Head of caudate nucleus (tissue), 42 donors: Measurements from ENCODE around the gene DCP1B.
A peak's percentile ranks its signal among the peaks of the same experiment; 100 is the strongest.
"Not testable (repeated sequence)": the region's sequence is repeated elsewhere in the genome, so short reads cannot be mapped to it uniquely, and the experiment has no call there.

ENCODE experiments used
- DNase-seq, 42 donors: peaks; one replicate each; pipeline versions ENCODE4 v3.0.0 to v3.0.0-alpha.2; 2020 to 2021; ENCODE audit warnings: mixed read lengths in 7 of 42
- intact Hi-C: fragments of 100-400 bp; cut with DNase I; formaldehyde crosslinking; loops from one replicate; pipeline ENCODE4 v1.15.0; 2022

Gene DCP1B

DNA sequence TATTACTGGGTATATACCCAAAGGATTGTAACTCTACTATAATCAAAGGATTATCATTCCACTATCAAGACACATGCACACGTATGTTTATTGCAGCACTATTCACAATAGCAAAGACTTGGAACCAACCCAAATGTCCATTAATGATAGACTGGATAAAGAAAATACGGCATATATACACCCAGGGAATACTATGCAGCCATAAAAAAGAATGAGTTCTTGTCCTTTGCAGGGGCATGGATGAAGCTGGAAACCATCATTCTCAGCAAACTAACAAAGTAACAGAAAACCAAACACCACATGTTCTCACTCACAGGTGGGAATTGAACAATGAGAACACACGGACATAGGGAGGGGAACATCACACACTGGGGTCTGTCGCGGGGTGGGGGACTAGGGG lies 58.8 kb downstream of the DCP1B start:
- not testable (repeated sequence) for DNase-seq
- intact Hi-C loops = loop anchor here (10.0 kb wide), 1 partner anchor 89 kb away; no protein-coding TSS in a partner anchor

DNA sequence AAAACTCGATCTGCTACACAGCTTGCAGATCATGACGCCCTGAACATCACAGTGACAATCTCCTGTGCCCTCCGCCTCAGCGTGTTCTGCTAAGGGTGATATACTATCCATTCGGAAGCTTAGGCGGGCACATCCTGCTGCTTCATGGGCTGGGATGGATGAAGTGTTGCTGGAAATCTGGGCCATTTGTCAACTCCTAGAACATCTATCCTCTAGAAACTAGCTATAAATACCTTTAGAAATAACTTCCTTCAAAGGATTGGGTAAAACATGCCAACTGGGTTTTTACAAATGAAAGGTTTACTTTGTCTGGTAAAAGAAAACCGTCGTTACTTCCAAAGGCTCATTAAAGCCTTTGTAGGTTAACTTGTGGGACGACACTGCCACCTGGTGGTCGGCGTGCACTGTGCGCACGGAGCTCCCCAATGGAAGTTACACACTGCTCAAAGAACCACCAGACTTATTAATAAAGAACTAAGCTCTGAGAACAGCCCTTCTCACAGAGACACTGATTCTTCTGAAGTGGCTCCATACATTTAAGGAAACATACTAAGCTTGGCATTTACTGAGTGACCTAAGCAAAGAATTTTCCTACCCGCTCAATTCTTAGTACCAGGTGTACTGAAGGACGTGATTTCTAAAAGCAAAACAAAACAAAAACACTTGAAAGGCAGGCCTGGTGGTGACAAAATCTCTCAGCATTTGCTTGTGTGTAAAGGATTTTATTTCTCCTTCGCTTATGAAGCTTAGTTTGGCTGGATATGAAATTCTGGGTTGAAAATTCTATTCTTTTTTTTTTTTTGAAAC lies 64.3 kb downstream of the DCP1B start:
- intact Hi-C loops = loop anchor here (5.0 to 10.0 kb wide), 3 partner anchors 62 to 283 kb away; partner anchors contain the start of gene DCP1B
- DNase-seq = peak; percentile 59 to 97 (median 92)

DNA sequence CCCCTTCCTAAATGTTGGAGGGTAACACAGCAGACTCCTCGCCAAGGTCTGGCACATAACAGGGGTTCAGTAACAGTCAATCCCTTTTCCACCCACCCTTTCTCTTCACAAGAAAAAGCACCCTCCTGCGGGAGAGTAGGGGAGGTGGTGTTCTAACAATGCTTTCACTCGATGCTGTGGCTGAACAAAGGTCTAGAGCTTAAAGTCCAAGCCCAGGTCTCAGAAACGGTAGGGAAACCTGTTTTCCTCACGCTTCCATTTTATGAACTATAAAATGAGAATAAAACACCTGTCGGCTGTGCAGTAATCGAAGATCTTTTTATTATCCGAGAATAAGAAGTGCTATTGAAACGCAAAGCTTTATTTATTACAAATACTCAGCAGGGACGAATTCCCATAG lies 64.9 kb downstream of the DCP1B start:
- peak in 2 of 42 donors; percentile 9 to 38 for DNase-seq
- intact Hi-C loops = loop anchor here (5.0 kb wide), 2 partner anchors 63 to 282 kb away; partner anchors contain the start of gene DCP1B

DNA sequence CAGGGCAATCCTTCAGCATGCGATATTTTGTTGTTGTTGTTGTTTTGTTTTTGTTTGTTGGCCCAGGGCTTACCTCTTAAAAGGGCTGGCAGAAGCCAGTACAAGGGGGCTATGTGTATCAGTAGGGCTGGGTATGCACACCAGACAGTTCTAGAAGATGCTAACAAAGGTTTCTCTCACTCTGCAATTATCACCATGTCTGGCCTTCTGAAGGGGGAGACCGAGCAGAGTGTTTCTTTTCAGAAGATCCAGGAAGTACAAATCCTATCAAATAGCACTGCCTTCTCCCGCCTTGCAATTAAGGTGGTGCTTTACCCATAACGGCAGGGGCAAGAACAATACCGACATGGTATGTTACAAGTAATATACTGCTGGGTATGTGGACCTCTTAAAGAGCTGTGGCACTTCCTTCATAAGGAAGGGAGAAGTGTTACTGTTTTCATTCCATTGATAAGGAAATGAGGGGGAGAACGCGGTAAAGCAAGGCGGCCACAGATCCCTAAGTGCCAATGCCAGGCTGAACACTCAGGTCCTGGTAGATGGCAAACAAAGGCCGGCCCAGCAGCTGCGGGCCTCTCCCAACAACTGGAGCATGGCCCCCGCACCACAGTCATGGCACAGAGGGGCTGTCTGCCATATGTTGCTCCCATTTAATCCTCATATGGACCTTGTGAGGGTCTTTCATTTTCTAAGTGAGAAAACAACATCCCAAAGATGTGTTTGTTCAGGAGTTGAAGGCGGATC lies 66.6 kb downstream of the DCP1B start:
- intact Hi-C loops = loop anchor here (5.0 kb wide), 2 partner anchors 65 to 280 kb away; partner anchors contain the start of gene DCP1B
- DNase-seq = peak in 2 of 42 donors; percentile 25 to 29

DNA sequence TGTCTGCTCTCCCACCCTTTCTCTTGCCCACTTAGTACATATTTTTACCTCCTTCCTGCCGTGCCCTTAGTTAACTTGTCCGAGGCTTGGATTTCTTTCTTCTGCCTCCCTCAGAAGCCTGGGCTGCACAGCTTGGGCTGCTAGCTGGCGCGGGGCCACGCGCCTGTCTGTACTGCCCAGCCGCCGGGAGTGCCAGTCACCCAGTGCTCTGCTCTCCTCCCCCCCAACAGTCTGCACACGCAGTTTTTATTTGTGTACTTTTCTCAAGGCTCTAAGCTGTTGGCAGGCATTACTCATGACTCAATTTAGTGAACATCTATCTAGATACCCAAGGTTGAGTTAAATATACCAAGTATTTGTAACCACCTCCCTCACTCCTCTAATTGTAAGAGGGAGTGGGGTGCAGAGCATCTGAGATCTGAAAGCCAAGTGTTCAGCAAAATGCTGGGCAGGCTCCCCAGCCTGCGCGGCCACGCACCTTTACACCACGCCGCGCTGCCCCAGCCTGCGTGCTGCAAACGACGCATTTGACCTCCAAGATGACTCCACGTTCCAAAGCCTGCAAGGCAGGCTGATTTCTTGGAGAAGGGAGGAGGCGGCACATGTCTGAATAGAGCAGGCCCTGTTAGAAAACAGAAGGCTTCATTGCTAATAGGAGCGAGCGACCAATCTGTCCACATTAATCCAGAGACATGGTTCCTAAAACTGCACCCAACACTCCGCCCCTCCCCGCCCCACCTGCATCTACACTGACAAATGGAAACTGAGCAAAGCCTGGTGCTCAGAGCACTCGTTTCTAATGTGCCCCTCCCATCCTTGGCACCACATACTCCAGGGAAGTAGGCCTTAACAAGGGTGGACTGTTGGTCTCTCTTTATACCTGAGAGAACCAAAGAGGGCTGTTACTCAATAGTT lies 67.6 kb downstream of the DCP1B start:
- peak; percentile 78 to 95 (median 89) for DNase-seq
- intact Hi-C loops = loop anchor here (1.0 to 5.0 kb wide), 3 partner anchors 66 to 279 kb away; partner anchors contain the start of gene DCP1B

DNA sequence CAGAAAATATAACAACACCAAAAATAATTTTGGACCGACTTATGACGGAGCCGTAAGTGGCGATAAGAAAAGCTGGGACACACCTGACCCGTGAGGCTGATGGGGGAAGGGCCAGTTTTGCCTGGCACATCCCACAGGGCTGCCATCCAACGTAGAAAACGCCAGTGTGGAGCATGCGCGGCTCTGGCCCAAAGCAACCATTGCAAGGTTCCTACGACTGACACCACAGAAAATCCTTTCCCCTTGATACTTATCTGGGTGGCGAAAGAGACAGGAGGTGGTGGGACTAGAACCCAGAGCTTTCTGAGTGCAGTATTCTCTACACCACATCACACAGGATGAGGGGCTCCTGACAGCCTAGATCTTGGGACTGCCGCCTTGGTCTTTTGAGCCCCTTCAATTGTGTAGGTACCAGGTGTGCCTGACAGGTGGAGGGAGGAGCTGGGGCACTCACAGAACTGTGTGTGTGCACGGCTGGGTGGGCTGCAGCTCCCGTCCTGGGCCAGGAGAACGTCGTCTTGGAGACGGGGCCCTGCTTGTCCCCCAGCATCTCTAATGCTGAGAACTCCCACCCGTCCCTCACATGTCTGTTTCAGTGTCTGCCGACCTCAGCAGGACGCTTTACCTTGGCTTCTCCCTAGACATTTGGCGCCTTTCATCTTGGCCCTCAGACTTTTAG lies 68.4 kb downstream of the DCP1B start:
- peak in 37 of 42 donors; percentile 38 to 91 (median 66) for DNase-seq
- intact Hi-C loops = loop anchor here (1.0 to 5.0 kb wide), 3 partner anchors 66 to 279 kb away; partner anchors contain the start of gene DCP1B

DNA sequence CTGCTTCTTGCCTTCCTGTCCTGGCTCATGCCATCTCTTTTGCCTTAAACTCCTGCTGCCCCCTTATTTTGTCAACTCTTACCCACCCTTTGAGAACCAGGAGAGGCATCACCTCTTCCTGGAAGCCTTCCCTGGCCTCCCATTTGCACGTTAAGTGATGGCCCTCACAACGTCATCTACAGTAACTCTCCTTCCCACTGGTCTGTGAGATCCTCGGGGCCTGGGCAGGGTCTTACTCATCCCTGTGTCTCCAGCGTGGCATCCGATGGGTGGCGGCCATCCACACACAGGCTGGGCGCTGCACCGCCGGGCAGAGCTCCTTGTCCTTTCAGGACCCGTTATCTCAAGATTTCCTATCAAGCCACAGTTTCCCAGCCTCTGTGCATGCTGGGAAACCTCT lies 69.0 kb downstream of the DCP1B start:
- DNase-seq = peak in 7 of 42 donors; percentile 2 to 62 (median 29)
- intact Hi-C loops = loop anchor here (5.0 kb wide), 2 partner anchors 67 to 278 kb away; partner anchors contain the start of gene DCP1B

DNA sequence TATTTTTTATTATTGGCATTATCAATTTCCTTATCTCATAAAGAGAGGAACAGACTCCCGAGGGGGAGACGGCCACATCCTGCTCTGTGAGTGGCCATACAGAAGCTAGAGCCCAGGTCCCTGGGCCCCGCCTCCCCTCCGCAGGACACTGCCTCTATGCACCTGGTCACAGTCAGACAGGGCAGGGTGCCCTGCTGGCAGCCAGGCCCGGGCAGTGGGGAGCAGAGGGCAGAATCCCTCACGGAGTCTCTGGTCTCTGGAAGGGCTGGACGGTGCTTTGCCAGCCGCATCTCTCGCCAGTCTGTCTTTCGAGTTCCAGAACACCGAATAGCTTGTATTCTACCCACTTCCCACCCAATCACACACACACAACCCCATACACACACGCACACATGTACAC lies 69.4 kb downstream of the DCP1B start:
- intact Hi-C loops = loop anchor here (5.0 kb wide), 2 partner anchors 67 to 278 kb away; partner anchors contain the start of gene DCP1B
- DNase-seq = peak in 6 of 42 donors; percentile 3 to 42 (median 18)

DNA sequence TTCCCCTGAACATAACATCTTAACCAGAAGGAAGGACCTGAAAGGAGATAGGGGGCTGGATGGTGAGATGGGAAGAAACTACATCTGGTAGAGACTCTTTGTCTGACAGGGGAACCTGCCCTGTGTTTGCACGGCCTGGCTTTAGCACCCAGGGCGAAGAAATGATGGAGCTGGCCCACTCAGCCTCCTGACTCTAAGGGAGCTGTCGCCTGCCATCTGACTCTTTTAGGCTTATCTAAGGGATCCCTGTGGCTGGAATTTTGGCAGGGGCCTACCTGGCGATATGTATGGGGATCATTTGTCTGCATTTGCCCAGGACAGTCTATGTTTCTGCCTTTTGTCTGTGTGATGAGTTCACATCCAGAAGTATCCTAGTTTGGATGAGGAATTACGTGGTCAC lies 70.2 kb downstream of the DCP1B start:
- intact Hi-C loops = no loop called here
- peak in 8 of 42 donors; percentile 1 to 42 (median 8) for DNase-seq

DNA sequence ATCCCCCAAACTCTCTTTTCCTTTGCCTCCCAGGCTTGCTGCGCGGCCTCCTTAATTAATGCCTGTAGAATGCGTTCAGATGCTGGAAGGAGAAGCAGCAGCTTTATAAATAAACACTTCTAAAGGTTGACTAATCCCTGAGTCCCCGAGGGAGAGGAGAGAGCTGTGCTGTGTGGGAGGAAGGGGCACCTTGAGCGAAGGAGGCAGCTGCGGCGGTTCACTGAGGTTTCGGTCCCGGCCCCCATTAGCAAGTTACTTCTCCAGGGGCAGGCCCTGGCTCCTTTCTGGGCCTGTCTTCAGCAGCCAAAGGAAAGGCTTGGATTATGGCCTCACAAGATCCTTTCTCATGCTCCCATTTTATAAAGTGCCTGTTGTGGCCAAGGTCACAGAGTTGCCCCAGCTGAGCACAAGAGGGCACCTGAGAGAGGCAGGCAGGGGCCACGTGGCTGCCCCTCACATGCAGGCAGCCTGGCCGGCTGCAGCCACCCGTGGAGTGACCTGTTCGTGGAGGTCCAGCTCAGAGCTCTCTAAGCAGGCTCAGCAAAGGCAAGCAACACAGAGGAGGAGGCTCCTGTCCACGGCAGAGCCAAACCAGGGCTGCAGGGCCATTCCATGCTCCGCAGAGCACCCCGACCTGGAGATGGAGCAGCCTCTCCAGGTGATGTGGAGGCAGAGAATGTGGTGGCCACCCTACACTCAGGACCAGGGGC lies 70.8 kb downstream of the DCP1B start:
- intact Hi-C loops = no loop called here
- DNase-seq = peak in 17 of 42 donors; percentile 2 to 73 (median 39)

DNA sequence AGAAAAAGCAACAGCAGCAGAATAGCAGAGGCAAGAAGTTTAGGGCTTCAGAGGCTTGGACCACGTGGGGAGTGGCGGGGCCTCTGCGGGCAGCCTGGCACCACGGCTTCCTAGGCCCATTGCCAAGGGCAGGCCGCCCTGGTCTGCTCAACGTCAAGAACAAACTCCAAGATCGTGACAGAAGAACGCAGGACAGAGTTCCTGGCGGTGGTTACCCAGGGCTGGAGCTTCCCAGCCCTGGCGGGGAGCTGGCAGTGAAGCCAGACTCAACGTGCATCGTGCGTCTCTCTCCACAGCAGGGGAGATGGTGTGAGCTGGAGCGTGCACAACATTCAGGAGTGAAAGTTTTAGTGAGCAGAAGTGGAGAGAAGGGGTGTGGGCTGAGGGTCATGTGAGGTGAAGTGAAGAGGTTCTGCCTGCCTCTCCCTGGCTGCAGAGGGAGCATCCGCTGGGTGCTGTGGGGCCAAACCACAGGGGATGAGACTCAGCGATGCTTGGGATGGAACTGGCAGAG lies 71.9 kb downstream of the DCP1B start:
- peak in 41 of 42 donors; percentile 45 to 86 (median 71) for DNase-seq
- intact Hi-C loops = no loop called here

DNA sequence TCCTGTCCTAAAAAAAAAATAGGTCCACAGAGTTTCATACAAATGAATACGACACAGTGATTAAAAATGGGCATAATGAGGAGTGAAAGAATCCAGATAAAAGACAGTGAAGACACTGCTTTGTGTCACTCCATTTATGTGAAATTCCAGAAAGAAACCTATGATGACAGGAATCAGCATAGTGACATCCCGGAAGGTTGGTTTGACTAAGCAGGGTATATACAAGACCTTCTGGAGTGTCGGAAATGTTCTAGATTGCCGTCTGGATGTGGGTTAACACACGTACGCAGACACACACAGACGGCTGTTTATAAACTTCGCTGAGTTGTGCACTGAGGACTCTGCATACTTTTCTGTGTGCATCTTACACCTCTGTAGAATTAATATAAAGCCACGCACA lies 72.6 kb downstream of the DCP1B start:
- DNase-seq = peak in 8 of 42 donors; percentile 1 to 37 (median 4)
- intact Hi-C loops = no loop called here

DNA sequence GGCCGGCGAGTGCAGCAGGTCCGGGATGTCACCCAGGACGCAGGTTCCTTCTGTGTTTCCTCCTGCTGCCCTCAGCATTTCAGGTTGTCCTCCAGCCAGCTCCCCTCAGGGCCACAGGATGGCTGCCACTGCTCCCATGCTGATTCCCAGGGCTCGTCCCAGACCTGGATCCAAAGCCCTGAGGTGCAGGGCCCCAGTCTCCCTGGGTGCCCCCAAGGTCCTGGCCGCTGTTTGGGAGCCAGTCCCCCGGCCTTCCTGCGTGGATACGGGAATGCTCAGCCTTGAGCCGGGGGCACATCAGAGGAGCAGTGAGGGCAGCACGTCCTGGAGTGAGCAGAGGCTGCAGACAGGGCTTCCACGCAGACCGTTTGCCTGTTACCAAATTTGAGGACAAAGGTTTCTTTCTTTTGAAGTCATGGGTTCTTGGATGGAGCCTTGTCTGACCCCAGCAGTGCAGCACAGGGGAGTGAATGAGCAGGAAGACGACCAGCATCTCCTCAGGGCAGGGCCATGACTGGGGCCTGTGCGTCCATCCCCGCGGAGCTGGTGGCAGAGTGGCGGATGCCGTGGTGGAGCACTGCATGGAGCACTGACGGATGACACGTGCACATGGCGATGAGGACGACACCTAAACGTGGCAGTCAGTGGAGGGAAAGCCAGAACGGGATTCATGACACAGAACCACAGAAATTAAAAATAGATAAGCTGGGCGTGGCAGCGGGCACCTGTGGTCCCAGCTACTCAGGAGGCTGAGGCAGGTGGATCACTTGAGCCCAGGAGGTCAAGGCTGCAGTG lies 73.3 kb downstream of the DCP1B start:
- intact Hi-C loops = no loop called here

DNA sequence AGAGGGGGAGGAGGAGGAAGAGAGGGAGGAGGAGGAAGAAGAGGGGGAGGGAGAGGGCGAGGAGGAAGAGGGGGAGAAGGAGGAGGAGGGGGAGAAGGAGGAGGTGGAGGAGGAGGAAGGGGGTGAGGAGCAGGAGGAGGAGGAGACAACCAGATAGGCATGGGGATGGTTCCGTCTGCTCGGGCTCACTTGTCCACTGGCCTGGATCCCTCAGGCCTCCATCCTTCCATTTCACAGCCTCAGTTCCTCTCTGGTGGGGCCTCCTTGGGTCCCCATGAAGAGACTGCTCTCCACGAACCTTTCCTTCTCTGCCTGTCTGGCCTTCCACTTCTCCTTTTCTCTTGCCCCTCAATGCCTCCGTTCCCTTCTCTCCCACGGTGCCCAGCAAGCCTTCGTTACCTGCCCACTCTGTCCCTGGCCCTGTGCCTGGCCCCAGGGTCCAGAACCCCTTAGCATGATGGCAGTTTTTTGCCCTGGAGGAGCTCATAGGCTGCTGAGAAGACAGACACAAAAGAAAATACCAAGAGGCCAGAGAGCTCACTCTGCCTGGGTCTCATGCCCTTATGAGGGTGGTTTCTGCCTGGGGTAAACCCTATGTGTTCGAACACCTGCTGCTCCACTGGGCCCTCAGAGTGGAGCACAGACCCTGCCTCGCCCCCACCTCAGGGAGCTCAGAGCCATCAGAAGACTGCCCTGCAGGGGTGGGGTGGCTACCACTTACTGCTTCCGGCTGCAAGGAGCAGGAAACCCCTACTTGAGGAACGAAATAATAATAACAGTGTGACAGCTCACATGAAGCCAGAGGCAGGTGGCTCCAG lies 74.1 kb downstream of the DCP1B start:
- intact Hi-C loops = no loop called here
- peak in 11 of 42 donors; percentile 6 to 38 (median 9) for DNase-seq

More for the DNA sequence above, 73.3 kb downstream of the DCP1B start:
- peak in 13 of 42 donors; percentile 5 to 42 (median 14) for DNase-seq
